ENCODE data around the gene MBD4.
A peak's percentile ranks its signal among the peaks of the same experiment; 100 is the strongest.

MBD4 gene

DNA sequence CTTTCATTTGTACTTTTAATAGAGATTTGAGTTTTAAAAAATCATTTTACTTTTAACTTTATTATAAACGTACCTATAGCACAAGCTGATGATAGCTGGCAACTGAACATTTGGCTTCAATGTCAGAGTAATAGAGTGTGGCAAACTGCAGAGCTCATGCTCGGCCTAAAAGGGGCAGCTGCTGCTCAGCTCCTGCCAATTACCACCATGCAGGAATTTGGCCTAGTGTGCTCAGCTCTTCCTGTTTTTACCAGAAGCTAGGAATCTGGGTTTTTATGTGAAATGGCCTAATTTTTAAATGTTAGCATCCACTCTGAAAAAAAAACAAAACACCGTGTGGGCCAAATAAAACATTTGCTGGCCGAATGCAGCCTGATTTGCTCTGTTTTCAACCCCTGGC lies 2.0 kb upstream of the MBD4 start:
- DNase-seq (ENCODE audit: extremely low read depth, low read depth): no peak
- H3K4me3 ChIP-seq (replicated peaks; ENCODE audit: low read depth, low read length): peak overlapping the region; percentile 90
- TF ChIP-seq, protein P1, sequence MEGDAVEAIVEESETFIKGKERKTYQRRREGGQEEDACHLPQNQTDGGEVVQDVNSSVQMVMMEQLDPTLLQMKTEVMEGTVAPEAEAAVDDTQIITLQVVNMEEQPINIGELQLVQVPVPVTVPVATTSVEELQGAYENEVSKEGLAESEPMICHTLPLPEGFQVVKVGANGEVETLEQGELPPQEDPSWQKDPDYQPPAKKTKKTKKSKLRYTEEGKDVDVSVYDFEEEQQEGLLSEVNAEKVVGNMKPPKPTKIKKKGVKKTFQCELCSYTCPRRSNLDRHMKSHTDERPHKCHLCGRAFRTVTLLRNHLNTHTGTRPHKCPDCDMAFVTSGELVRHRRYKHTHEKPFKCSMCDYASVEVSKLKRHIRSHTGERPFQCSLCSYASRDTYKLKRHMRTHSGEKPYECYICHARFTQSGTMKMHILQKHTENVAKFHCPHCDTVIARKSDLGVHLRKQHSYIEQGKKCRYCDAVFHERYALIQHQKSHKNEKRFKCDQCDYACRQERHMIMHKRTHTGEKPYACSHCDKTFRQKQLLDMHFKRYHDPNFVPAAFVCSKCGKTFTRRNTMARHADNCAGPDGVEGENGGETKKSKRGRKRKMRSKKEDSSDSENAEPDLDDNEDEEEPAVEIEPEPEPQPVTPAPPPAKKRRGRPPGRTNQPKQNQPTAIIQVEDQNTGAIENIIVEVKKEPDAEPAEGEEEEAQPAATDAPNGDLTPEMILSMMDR (IDR thresholded peaks at IDR 0.05; ENCODE audit: low read depth, low read length, missing control alignments): no peak

DNA sequence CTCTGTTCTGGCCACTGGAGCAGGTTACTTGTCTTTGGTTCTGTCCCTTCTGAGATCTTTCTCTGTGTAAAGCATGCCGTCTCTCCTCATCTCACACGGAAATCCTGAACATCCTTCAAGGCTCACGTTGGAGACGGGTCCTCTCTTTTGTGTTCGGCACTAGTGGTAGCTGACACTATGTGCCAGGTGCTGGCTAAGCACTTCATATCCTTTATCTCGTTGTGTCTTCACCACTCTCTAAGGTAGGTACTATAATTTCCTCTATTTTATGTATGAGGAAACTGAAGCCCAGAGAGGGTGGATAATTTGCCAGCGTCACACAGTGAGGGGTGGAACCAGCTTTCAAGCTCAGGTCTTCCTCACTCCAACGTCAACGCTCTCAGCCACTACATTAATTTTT lies 1.5 kb upstream of the MBD4 start:
- TF ChIP-seq, protein P1 (IDR thresholded peaks at IDR 0.05; ENCODE audit: low read depth, low read length, missing control alignments): no peak
- peak overlapping the region; percentile 90 for H3K4me3 ChIP-seq (replicated peaks; ENCODE audit: low read depth, low read length)
- no peak for DNase-seq (ENCODE audit: extremely low read depth, low read depth)

DNA sequence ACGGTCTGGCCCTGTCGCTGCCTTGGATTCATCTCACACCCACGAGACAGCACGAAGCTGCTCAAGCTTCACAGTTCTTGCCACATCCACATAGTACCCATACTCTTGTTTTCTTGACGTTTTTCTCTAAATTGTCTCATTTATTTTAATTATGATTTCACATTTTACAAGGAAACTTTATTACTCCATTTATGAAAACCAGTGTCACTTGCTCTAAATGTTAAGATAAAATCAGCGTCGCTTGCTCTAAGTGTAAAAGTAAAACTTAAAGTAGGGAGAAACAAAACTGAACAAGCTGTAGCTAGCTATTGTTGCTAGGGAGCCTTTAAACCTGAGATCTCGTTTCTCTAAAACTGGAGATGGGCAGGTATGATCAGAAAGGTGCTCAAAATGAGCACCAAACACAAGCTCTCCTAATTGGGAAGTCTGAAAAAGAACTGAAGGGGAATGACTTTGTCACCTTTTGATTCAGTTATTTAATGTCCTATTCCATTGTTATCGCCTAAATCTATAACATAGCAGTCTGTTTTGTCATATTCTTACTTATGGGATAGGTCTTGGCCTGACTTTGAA lies 956 bp upstream of the MBD4 start:
- peak overlapping the region; percentile 90 for H3K4me3 ChIP-seq (replicated peaks; ENCODE audit: low read depth, low read length)
- DNase-seq (ENCODE audit: extremely low read depth, low read depth): no peak
- TF ChIP-seq, protein P1 (IDR thresholded peaks at IDR 0.05; ENCODE audit: low read depth, low read length, missing control alignments): no peak

DNA sequence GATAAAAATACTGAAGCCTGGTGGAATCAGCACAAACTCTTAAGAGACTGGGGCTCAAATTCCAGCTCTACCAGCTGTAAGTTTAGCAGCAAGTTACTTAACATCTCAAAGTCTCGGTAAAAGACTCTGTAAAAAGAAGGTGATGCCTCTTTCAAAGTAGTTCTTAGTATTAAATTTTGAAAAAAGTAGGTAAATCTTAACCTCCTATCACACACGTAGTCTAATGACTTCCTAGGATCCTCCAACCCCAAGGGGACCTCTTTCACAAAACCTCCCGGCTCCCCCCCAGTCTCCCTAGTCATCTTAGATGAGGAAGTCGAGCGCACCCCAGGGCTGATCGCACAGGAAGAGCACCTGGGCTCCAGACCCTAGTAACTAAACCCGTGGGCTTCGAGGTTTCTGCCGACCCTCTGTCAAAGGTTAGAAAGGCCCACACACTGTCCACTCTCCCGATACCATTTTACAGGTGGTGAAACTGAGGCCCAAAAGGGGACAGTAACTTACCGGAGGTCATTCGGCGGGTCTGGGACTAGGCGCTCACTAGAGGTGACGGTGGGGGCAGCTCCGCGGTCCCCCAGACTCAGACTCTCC lies 427 bp downstream of the MBD4 start:
- DNase-seq (ENCODE audit: extremely low read depth, low read depth): no peak
- peak overlapping the region; percentile 90 for H3K4me3 ChIP-seq (replicated peaks; ENCODE audit: low read depth, low read length)

DNA sequence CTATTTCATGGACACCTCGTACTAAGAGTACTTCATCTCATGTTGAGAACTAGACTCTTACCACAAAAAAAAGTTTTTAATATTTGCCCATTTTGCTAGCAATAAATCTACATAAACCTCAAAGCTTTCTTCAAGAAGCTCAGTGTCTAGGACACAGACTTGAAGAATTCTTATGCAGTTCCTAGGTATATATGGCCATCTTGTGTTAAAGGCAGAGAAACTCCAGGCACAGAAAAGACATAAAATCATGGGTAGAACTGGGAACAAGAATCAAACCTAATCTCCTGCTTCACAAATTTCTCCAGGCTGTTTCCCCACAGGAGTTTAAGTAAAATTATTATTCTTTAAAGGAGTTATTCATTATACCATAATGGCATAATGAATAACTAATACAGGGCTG lies 4.4 kb downstream of the MBD4 start:
- H3K4me3 ChIP-seq (replicated peaks; ENCODE audit: low read depth, low read length): no peak overlapping the region
- TF ChIP-seq, protein P1 (IDR thresholded peaks at IDR 0.05; ENCODE audit: low read depth, low read length, missing control alignments): no peak
- DNase-seq (ENCODE audit: extremely low read depth, low read depth): no peak

More for the DNA sequence above, 427 bp downstream of the MBD4 start:
- TF ChIP-seq, protein P1 (IDR thresholded peaks at IDR 0.05; ENCODE audit: low read depth, low read length, missing control alignments): no peak

DNA sequence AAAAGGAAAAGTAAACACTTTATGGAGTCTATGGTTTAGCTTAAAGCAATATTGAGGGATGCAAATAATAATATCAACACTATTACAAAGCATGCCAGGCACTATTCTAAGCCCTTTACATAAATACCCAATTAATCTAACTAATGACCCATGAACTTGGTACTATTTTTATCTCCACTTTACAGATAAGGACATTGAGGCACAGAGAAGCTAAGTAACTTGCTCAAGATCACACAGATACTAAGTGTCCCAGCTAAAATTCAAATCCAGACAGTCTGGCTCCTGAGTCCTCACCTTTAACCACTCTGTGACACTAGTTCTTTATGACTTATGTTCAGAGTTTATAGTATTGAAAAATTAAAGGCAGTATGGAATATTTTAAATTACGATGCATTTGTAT lies 5.6 kb downstream of the MBD4 start:
- H3K4me3 ChIP-seq (replicated peaks; ENCODE audit: low read depth, low read length): no peak overlapping the region
- no peak for DNase-seq (ENCODE audit: extremely low read depth, low read depth)
- TF ChIP-seq, protein P1 (IDR thresholded peaks at IDR 0.05; ENCODE audit: low read depth, low read length, missing control alignments): no peak

DNA sequence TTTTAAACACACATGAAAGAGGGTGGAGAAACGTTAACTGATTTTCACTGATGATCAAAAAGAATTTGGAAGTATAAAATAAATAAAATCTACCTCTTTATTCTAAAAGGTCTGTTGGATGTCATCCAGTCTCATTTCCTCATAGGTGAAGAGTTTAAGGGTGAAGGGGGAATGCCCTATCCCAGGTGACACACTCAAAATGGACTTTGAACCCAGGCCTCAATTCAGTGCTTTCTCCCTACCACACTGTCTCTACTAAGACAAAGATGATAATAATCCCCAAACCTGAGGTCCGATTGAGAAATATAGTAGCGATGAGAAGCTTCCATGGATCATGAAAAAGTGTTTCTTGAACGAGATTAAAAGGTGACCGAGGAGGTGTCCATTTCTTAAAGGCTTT lies 6.2 kb downstream of the MBD4 start:
- H3K4me3 ChIP-seq (replicated peaks; ENCODE audit: low read depth, low read length): no peak overlapping the region
- DNase-seq (ENCODE audit: extremely low read depth, low read depth): no peak
- TF ChIP-seq, protein P1 (IDR thresholded peaks at IDR 0.05; ENCODE audit: low read depth, low read length, missing control alignments): no peak
